HTERT RPE-1 (cell line): ENCODE results near the gene ZNF554.
"Not testable (repeated sequence)": the region's sequence is repeated elsewhere in the genome, so short reads cannot be mapped to it uniquely, and the experiment has no call there.

Experiments used
- in situ Hi-C: fragments of 300-500 bp; cut with MboI; formaldehyde crosslinking; loops from 4 replicates; pipeline ENCODE4 v1.14.3; 2020; ENCODE audit warnings: low sequenced_read_pairs

ZNF554 gene

DNA sequence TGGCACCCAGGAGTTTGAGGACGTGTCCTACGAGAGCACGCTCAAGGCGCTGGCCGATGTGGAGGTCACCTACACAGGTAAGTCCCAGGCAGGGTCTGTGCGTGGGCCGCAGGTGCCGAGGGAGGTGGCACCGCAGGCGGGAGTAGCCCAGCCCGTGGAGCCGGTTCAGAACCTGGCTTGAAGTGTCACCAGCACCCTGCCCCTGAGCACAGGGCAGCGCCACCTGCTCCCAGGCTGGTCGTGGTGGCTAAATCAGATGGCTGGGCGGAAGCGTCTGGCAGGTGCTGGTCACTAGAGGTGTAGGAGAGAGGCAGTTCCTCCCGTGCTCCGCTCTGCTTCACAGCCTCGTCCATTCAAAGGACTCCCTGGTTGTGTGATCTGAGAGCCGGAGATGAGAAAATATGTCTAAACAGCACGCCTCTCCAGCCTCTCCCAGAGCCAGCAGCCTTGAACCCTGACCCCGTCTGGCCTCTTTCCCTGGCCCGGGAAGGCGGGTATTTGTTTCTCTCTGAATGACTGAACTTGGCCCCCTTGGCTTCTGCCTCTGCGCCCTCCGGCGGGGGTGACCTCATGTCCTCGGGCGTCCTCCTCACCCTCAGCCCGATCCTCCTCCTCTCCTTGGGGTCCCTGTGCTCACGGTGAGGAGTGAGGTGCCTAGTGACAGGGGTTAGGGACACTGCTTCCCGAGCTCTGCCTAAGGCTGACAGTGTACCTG lies 29.0 kb upstream of the ZNF554 start:
- in situ Hi-C loops, result no loop called here

DNA sequence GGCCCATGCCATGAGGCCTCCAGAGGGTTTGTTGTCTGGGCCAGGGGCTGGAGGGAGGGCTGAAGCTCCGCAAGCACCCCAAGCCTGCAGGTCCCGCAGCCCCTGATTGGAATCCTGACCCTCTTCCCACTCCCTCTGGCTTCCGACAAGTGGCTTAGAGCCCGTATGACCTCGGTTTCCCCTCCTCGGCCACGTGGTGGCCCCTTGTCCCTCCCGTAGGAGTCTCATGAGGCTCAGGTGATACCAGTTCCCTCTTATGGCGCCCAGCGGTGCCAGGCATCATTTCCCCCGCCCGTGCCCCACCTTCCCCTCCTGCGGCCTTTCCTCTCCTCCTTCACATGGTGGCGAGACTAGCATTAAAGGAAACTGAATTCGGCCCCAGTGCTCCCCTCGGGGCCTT lies 28.2 kb upstream of the ZNF554 start:
- in situ Hi-C loops, result no loop called here

DNA sequence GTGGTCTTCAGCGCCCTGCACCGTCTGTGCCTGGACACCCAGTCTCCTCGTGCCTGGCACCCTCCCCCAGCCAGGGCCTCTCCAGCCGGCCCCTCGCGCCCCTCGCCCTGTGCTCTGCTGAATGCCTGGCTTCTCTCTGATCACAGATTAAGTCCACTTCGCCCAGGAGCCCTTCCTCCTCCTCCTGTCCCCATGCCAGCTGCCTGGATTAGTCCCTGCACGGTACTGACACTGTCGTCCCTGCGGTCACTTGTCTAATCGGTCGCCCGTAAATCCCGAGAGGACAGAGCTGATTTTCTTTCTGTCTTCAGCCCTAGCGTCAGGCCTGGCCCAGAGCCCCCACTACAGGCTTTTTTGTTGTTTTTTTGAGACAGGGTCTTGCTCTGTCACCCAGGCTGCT lies 27.8 kb upstream of the ZNF554 start:
- in situ Hi-C loops, result no loop called here

DNA sequence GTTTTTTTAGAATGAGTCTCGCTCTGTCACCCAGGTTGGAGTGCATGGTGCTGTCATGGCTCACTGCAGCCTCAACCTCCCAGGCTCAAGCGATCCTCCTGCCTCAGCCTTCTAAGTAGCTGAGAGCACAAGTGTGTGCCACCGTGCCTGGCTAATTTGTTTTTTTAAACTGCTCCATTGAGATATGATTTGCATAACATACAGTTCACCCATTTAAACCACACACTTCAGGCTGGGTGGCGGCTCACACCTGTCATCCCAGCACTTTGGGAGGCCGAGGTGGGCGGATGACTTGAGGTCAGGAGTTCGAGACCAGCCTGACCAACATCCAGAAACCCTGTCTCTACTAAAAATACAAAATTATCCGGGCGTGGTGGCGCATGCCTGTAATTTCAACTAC lies 27.0 kb upstream of the ZNF554 start:
- in situ Hi-C loops, result not testable (repeated sequence)

DNA sequence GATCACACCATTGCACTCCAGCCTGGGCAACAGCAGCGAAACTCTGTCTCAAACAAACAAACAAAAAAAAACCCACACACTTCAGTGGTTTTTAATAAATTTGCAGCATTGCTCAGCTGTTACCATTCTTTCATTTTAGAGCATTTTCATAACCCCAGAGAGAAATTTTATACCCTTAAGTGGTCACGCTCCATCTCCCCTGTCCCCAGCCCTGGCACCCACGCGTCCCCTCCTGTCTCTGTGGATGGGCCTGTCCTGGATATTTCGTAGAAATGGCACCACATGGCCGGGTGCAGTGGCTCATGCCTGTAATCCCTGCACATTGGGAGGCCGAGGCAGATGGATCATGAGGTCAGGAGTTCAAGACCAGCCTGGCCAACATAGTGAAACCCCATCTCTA lies 26.5 kb upstream of the ZNF554 start:
- in situ Hi-C loops, result no loop called here

DNA sequence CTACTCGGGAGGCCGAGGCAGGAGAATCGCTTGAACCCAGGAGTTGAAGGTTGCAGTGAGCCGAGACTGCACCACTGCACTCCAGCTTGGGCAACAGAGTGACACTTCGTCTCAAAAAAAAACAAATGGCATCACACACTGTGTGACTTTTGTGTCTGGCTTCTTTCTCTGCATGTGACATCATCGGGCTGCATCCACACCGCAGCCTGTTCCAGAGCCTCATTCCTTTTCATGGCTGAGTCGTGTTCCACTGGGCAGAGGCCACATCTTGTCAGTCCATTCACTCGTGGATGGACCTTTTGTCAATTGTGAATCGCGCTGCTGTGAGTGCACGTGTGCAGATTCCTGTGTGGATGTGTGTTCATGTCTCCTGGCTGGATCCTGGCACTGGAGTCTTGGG lies 26.1 kb upstream of the ZNF554 start:
- in situ Hi-C loops, result no loop called here

DNA sequence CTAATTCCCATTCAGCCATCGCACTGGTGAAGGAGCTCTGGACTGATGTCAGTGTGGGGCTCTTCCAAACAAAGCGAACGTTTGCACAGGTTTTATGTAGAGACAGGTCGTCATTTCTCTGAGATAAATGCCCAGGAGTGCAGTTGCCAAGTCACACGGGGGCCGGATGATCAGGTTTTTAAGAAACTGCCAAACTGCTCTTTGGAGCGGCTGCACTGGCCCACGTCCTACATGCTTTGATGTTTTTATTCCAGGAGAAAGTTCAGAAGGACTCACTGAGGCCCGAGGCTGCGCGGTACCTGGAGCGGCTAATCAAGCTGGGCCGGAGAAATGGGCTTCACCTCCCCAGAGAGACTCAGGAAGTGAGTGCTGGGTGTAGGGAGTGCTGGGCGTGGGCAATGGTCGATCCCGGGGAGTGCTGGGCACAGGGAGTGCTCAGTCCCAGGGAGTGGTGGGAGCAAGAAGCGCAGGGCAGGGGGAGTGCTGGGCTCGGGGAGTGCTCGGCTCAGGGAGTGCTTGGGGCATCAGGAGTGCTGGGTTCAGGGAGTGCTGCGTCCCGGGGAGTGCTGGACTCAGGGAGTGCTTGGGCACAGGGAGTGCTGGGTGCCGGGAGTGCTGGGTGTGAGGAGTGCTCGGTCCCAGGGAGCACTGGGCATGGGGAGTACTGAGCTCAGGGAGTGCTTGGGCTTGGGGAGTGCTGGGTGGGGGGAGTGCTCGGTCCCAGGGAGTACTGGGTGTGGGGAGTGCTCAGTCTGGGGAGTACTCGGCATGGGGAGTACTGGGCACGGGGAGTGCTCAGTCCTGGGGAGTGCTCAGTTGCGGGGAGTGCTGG lies 23.6 kb upstream of the ZNF554 start:
- in situ Hi-C loops, result no loop called here

DNA sequence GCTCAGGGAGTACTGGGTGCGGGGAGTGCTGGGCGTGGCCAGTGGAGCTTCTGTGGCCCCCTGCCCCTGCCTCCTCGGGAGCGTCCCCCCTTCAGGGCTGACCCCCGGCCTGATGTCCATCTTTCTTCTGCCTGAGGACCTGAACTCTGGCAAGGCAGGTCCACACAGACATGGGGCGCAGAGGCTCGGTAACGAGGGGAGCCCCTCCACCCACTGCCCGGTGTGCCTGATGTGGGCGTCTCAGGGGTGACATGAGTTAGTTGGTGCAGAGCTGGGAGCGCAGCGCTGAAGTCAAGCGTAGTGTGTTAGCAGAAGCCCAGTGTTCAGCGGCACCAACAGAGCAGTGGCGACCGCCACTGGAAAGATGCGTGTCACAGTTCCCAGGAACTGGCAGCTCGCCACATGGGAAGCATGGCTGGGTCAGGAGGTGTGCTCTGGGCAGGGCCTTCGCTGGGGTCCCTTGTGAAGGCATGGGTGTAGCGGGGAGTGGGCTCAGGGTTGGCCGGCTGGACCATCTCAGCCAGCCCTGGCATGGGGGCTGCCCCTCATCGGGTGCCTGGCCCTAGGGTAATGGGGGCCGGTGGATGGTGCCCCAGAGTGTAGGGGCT lies 22.9 kb upstream of the ZNF554 start:
- in situ Hi-C loops, result no loop called here

DNA sequence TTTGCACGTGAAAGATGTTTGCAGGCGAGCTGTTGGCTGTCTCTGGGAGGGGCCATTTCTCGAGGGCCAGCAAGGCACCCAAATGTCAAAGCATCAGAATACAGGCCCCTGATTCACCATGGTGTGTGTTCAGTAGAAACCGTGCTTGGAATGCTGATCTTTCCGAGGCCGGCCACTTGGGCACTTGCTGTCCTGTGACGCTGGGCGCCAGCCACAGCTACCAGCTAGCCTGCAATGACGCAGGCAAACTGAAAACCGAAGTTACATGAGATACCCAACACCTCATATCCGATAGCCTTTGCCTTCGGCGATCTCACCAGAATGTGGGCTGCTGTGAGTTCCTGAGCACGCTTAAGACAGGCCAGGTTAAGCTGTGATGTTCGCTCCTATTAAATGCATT lies 22.4 kb upstream of the ZNF554 start:
- in situ Hi-C loops, result no loop called here

DNA sequence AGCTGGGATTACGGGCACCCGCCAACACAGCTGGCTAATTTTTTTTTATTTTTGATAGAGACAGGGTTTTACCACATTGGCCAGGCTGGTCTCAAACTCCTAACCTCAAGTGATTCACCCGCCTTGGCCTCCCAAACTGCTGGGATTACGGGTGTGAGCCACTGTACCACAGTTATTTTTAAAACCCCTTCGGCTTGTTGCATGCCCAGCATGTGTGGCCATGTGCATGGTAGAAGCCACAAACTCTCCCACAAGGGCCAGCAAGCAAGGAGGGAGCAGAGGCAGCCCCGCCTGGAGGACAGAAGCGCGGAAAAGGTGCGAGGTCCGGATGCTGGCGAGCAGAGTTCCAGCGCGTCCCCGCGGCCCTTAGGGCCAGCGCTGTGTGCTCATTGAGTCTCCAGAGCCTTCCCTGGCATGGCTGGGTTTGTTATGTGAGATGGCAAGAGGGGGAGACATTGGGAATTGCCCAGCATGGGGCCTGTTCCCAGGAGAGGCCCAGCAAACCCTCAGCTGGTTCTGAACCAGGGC lies 21.4 kb upstream of the ZNF554 start:
- in situ Hi-C loops, result no loop called here

DNA sequence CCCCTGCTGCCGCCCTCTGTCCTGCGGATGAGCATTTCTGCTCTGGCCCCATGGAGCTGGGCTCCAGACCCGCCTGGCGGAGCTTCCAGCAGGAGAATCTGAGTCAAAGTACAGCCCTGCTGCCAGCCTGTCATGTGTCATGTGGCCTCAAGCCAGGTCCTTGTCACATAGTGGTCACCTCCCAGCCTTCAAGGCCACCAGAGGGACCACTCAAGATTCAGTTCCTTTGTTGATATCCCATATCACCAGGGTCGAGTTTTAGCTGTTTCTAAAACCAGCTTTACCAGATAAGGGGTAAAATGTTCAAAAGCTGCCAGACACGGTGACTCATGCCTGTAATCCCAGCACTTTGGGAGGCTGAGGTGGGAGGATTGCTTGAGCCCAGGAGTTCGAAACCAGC lies 20.9 kb upstream of the ZNF554 start:
- in situ Hi-C loops, result no loop called here

DNA sequence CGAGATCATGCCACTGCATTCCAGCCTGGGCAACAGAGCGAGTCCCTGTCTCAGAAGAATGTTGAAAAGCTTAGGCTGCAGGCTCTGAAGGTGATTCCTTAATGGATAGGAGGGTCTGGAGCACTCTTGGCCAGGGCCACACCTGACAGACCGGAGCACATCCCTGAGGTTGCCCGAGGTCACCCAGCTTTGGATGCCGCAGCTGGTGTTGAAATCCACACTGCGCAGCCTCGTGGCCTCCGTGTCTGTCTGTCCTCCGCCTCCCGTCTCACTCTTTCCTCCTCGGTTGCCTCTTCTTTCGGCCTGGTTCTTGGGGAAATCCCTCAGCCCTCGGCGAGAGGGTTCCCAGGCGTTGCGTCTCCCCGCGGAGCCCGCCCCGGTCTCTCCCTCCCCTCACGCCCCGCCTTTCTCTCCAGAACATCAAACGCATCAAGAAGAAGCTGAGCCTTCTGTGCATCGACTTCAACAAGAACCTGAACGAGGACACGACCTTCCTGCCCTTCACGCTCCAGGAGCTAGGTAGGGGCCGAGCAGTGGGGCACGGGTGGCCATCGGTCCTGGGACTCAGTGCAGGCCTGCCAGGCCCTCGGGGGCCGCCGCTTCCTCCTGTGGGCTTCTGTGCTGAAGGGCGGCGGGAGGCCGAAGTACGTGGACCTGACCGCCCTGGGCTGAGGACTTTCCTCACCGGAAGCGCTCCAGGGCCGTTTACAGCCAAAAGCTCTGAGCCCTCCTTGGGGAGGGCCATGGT lies 20.2 kb upstream of the ZNF554 start:
- in situ Hi-C loops, result no loop called here

DNA sequence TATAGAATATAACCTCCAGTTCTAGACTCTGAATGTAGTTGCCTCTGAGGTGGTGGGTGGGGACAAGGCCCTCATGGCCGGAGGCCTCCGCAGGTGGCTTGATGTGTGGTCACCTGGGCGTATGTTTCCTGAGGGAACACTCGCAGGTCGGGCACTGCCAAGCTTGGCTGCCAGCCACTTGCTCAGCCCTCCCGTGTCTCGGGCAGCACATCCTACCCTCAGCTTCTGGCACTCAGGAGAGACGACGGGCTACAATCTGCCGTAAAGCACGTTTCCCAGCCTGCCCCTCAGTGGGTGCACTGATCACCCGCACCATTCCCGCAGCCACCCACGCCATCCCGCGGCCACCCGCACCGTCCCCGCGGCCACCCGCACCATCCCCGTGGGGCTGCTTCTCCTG lies 19.2 kb upstream of the ZNF554 start:
- in situ Hi-C loops, result no loop called here

DNA sequence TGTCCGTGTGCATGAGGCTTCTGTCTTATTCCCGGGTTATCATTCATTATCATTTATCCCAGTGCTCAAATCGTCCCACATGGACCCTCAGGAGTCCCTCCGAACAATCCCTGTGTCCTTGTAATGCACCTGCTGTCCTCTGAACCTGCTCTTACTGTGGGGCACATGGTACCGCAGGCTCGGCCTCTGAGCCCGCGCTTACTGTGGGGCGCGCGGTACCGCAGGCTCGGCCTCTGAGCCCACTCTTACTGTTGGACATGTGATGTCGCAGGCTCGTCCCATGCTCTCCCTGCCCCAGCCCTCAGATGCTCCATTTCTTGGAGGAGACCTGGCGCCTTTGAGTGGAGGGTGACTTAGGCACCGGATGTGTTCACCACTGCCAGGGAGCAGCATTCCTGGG lies 16.8 kb upstream of the ZNF554 start:
- in situ Hi-C loops, result no loop called here

DNA sequence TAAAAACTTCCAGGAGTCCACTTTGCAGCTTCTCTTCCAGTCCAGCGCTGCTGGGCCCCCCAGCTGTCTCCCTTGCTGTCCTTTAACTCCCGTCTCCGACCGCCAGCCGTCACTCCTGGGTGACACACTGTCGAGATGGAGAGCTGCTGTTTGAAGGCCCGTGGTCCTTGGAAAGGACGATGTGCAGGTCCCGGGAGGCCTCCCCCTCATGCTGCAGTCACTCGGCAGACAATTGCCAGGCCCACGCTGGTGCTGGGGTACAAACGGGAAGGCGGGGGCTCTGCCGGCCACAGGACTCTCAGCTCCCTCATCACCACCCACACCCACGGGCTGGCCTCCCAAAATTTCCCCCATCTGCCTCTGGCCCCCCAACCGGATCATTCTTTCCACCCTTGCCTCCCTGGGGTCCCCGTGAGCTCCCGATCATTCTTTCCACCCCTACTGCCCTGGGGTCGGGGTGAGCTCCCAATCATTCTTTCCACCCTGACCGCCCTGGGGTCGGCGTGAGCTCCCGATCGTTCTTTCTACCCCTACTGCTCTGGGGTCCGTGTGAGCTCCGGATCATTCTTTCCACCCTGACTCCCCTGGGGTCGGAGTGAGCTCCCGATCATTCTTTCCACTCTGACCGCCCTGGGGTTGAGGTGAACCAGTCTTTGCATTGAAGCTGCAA lies 16.0 kb upstream of the ZNF554 start:
- in situ Hi-C loops, result no loop called here

DNA sequence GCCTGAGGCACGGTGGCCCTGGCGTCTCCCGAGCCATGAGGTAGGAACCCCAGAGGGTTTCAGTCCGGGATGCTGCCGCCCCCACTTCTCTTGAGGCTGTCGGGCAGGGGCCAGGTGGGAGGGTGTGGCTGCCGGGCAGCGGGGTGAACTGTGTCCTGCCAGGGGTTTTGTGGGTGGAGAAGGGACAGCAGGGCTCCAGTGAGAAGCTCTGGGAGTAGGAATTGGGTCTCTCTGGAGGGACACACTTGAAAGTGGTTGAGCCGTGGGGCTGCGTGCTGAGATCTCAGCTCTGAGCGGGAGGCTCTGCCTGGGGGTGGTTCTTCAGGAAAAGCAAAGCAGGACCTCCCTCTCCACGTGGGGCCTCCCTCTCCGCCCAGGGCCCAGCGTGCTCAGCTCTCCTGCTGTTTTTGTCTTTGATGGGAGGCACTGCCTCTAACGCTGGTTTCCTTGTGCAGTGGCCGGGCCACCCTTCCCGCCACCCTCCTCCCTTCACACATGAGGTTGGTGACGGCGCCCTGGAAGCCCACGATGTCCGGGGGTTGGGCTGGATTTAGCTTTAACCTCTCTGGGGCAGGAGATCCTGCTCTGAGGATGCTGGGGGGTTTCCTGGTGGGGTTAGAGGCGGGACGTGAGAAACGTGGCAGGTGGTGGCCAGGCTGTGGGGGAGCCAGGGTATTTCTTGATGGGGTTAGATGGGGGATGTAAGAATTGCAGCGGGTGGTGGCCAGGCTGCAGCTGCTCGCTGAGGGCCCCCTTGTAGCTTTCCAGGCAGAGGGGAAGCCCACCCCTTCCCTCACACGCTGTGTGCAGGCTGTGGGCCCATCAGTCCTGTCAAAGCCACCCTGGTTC lies 15.3 kb upstream of the ZNF554 start:
- in situ Hi-C loops, result no loop called here

DNA sequence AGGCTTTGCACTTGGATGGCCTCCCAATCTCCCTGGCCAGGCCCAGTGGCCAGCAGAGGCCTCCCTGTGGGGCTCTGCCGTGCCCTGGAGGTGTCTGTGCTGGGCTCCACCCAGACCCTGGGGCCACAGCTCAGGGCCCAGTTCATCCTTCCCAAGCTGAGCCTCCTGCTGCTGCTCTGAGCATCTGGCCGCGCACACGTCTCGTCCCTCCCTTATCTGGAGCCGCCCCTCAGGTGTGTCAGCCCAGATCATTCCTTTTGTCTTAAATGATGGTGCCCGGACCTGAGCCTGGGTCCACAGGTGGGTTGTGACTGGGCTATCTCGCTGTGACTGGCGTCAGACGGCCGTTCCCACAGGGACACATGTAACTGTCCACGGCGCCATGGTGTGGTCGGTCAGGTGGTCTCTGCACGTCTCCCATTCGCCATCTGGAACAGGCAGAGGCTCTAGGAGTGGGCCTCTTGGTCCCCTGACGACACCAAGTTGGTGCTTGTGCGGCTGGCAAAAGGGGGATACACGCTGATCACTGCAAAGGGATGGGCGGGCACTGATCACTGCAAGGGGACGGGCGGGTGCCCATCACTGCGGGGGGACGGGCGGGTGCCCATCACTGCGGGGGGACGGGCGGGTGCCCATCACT lies 14.3 kb upstream of the ZNF554 start:
- in situ Hi-C loops, result no loop called here

DNA sequence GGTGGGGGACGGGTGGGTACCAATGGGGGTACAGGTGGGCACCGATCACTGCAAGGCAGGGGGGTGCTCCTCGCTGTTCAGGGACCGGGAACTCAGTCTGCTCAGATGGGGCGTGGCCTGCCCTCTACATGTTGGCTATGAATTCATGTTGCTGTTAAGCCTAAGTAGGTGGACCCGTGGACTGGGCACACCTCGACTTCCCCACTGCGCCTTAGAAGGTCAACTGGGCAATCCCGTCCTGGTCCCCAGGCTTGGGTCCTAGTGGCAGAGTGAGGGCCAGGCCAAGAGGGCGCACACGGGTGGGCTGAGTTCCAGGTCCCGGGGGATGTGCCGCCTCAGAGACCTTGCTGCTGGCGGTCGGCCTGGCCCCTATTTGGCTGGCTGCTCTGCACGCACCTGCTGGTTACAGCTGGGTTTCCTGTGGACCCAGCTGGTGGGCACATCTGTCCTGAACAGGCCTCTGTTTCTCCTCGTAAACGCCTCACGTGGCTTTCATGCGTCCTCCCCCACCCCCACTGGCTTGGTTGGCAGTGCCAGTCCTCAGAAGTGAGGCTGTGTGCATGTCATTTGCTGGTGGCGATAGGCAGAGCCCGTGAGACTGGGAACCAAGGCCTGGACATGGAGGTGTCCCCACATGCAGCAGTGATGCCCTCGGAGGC lies 13.5 kb upstream of the ZNF554 start:
- in situ Hi-C loops, result no loop called here
